Neural cell (in vitro differentiated cells): ENCODE results near the gene FYCO1.

Experiments
- EP300 ChIP-seq: fragments of 450-650 bp; conservative IDR thresholded peaks from 2 replicates; pipeline ENCODE4 v1.6.1; 2014; ENCODE audit warnings: antibody characterized with exemption, mild to moderate bottlenecking, moderate library complexity; ENCODE audit not compliant: poor library complexity, severe bottlenecking
- EZH2 ChIP-seq: fragments of 200-600, 300-800 bp; shearing (Covaris generic), sonication (generic); IDR thresholded peaks from 2 replicates; pipeline ENCODE4 v1.6.1; 2014; ENCODE audit warnings: antibody characterized with exemption, low read length, borderline replicate concordance, mild to moderate bottlenecking; ENCODE audit not compliant: insufficient read depth, poor library complexity, severe bottlenecking
- POLR2AphosphoS5 ChIP-seq: IDR thresholded peaks from 2 replicates; pipeline ENCODE4 v1.6.1; 2012
- RAD21 ChIP-seq: fragments of 450-650 bp; conservative IDR thresholded peaks from 2 replicates; pipeline ENCODE4 v1.6.1; 2014; ENCODE audit warnings: antibody characterized with exemption, mild to moderate bottlenecking, moderate library complexity
- SMC3 ChIP-seq: fragments of 450-650 bp; conservative IDR thresholded peaks from 2 replicates; pipeline ENCODE4 v1.6.1; 2014; ENCODE audit warnings: antibody characterized with exemption, mild to moderate bottlenecking, moderate library complexity; ENCODE audit not compliant: poor library complexity
- TAF1 ChIP-seq: IDR thresholded peaks from 2 replicates; pipeline ENCODE4 v1.6.1; 2012; ENCODE audit warnings: low read depth
- TF ChIP-seq, protein P1 (sequence below): fragments of 450-650 bp; IDR thresholded peaks from 2 replicates; pipeline ENCODE4 v1.5.1; 2014; ENCODE audit warnings: antibody characterized with exemption, mild to moderate bottlenecking, moderate library complexity; ENCODE audit not compliant: poor library complexity, severe bottlenecking

DNA sequence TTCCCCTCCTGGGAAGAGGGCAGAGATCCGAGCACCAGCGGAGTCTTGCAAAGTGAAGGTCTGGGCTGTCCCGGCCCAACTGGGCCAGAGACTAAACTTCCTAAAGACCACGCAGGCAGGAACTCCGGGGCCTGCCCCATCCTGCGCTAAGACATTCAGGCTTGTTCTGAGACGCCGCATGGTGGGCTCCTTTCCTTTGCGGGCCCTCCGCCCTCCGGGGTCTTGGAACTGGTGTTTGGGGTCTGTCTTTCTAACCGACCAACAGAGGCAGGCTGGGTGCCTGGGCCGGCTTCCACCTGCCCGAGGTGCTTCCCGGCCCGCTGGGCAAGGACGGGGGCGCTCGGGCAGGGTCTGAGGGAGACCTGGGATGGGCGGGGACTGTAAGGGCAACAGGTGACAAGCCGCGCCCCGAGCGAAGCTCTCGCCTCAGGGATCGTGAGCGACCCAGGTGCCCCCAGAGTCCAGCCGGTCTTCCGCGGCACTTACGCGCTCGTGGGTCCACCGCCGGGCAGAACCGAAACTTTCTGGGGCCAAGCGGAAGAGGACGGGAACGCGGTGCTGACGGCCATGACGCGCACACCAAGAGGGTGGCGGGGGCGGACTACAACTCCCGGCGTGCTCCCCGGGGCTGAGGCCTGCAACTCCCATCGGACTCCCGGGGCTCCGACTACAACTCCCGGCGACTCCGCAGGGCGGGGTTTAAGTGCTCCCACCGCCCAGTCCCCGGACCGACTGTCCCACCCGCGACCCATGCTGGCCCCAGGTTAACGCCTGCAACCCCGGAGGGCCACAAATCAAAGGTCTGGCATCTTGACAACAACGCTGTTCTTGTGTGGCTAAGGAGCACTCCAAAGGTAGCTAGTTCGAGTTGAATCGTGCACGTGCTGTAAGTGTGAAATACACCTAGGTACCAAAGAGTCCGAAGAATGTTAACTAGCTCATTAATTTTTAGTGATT is at the start of gene FYCO1:
- no peak for TF ChIP-seq TAF1
- TF ChIP-seq, protein P1, sequence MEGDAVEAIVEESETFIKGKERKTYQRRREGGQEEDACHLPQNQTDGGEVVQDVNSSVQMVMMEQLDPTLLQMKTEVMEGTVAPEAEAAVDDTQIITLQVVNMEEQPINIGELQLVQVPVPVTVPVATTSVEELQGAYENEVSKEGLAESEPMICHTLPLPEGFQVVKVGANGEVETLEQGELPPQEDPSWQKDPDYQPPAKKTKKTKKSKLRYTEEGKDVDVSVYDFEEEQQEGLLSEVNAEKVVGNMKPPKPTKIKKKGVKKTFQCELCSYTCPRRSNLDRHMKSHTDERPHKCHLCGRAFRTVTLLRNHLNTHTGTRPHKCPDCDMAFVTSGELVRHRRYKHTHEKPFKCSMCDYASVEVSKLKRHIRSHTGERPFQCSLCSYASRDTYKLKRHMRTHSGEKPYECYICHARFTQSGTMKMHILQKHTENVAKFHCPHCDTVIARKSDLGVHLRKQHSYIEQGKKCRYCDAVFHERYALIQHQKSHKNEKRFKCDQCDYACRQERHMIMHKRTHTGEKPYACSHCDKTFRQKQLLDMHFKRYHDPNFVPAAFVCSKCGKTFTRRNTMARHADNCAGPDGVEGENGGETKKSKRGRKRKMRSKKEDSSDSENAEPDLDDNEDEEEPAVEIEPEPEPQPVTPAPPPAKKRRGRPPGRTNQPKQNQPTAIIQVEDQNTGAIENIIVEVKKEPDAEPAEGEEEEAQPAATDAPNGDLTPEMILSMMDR = no peak
- no peak for TF ChIP-seq POLR2AphosphoS5
- no peak for TF ChIP-seq RAD21
- no peak for TF ChIP-seq EP300
- TF ChIP-seq EZH2 = no peak
- TF ChIP-seq SMC3 = peak; percentile 26
